ENCODE measurements around the gene C11orf42.

Gene C11orf42, protein sequence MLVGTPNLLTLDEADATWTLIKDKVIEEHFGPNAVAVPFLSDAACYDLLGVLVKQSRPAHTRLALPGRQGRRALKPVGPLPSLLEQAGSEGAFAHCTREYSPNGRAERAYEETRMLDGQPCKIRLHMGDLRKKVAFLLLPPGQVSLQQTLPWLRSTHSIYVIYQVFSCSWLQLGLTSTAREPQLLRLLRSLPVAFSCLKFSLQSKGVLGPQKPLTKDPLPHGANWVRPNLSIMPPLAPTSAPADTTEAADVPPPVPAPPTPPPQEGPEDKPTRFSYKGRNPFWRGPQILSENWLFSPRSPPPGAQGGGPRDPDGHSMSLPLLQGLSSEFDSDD

DNA sequence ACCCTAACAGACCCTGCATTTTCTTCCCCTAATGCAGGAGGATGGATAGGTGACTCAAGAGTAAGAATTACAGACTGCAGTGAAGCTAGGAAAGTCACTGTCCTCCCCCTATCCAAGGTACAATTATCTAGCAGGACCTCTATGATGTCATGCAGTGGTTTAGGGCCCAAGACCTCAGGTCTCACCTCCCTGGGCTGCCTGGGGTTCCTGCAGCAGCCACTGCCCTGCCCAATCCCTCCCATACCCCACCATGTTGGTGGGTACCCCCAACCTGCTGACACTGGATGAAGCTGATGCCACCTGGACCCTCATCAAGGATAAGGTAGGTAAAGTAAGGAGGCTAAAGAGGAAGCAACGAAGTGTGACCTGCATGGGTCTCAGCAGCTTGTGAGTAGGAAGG, at the start of gene C11orf42:
Gene C11orf42, plus strand, starts transcription at position 192 of the 400 bp plus-strand sequence. Its CDS starts 59 bp downstream, at position 251.
- DNase-seq: no peak

DNA sequence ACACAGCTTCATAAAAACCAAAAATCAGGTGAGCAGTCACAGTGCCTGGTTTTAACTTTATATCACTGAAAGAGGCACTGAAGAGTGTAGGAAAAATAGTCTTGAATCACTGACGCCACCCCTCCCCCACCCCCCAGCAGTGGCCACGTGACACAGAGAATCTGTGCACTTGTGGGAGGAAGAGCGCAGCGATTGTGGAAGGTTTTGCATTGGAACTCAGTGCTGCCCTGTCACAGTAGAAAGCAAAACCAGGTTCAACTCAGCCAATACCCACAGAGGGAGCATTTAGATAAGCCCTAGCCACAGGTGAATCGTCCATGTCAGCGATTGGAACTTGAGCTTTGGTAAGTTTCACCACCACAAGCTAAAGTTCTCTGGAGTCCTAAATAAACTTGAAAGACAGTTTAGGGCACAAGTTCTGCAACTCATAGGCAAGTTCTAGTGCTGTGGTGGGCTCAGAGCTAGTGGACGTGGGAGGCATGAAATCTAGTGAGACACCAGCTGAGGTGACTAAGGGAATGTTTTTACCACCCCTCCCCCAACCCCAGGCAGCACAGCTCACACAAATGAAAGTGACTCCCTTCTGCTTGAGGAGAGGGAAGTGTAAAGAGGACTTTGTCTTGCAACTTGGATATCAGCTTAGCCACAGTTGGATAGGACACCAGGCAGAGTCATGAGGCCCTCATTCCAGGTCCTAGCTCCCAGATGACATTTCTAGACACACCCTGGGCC, 48.6 kb upstream of the C11orf42 start:
- no peak for DNase-seq

DNA sequence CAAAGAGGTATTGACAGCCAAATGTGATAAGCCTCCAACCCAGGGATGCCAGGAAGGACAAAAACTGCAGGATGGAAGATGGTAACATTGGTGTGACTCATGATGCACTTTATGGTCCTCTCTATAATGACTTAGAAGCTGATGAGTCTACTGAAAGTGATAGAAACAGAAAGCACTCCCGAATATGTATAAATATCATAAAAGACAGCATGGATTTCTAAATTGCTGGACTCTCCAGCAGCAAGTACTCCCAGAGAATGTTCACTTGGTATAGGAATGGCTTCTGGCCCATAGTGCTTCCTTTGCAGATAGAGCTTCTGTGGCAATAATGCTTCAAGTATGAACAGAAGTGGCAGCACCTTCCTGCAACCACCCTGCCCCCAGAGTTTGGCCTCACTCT, 35.1 kb upstream of the C11orf42 start, which contains the start of gene OR52B2:
Gene OR52B2, minus strand, starts transcription at position 101 of the 400 bp plus-strand sequence. Its CDS starts 0 bp downstream, at position 101.
- DNase-seq: no peak

DNA sequence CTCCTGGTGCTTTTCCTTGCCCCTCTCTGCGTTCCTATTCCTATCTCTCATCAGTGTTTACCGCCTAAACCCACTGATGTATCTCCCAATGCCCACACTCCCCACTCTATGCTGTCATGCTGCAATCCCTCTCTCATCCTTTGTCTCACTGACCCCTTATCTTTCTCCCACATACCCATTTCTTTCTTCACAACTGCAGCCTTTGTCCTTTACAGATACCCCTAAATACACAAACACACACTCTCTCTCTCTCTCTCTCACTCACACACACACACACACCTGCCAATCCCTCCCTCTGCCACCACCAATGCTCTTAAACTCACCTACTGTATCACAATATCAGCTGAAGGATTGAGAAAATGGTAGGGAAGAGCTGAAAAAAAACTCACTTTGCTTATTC, 29.9 kb upstream of the C11orf42 start:
- DNase-seq: no peak

DNA sequence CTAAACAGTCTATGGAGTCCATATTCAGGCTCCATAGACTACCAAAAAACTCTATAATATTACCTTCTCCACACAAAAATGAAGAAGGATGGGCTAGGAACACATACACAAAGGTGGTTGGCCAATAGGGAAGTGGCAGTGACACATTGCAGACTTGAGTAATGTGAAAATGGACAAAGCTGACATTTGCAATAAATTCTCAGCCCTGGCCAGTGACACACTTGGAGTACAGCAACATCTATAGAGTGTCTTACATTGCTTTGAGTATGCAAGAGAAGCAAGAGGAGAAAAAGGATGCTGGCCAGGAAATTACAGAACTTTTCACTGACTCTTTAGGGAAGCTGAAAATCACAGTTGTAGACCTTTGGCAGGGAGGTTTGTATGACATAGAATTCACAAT, 13.6 kb upstream of the C11orf42 start:
- DNase-seq: no peak

DNA sequence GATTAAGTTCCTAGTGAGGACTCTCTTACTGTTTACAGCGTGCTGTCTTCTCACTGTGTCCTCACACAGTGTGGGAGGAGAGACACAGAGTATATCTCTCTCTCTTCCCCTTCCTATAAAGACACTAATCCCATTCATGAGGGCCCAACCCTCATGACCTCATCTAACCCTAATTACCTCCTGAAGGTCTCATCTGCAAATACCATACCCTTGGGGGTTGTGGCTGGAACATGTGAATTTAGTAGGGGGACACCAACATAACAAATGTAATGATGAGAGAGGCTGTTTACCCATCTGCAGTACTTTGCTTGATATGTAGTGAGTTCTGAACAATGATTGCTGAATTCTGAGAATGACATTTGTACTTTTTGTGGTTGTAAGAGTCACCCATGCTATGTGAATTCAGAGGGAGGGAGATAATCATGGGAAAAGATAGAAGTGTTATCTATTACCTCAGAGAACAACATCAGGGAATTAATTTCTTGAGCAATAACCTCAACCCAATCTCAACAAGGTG, 11.2 kb upstream of the C11orf42 start:
- no peak for DNase-seq

DNA sequence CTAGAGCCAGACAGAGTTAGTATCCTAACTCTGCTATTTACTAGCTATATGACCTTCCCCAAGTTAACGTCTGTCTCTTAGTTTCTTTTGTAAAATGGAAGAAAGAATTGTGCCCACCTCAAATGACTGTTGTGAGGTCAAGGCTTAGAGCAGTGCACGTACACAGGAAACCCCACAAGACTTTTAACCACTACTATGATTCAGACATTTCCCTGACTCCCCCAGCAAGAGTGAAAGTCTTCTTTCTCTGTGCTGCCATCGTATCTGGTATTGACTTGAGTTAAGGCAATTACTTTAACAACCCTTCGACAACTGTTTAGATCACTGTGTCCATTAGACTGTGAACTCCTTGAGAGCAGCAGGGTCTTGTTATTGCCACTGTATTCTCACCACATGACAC, 9.0 kb upstream of the C11orf42 start:
- DNase-seq: no peak

DNA sequence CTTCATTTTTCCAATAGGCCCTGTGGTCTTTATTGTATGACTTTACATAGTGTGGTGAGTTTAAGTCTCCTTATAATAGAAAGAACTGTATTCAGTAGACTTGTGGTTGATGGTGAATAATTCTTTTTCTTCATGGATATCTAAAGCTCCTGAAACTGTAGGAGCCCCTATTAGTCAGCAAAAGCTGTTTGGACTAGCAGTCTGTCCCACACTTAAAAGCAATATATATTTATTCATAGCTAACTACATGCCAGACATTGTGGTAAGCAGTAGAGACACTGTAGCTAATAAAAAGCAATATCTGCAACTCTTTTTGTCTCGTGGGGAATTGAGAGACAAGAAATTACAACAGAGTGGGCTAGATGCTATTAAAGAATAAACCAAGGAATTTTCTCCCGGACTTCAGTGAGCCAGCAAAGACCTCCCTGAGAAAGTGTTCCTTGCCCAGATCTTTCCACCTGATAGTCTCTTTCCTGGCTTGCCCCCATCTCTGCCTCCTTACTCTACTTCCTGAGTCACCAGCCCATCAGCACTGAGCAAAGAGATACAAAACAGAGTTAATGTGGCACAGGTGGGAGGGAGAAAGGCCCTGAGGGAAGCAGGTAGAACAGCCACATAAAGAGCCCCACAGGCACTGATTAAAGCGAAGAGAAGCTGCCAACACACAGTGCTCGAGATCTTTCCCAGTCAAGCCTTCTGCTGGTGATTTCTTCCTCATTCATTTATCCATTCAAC, 7.7 kb upstream of the C11orf42 start:
- no peak for DNase-seq

DNA sequence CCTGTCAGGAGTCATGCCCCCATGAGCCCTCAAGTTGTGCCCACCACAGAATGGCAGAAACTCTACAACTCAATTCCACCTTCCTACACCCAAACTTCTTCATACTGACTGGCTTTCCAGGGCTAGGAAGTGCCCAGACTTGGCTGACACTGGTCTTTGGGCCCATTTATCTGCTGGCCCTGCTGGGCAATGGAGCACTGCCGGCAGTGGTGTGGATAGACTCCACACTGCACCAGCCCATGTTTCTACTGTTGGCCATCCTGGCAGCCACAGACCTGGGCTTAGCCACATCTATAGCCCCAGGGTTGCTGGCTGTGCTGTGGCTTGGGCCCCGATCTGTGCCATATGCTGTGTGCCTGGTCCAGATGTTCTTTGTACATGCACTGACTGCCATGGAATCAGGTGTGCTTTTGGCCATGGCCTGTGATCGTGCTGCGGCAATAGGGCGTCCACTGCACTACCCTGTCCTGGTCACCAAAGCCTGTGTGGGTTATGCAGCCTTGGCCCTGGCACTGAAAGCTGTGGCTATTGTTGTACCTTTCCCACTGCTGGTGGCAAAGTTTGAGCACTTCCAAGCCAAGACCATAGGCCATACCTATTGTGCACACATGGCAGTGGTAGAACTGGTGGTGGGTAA, 6.1 kb upstream of the C11orf42 start, which contains the start of gene OR52W1:
Gene OR52W1, plus strand, starts transcription at position 51 of the 637 bp plus-strand sequence. Its CDS starts 0 bp downstream, at position 51.
- no peak for DNase-seq

DNA sequence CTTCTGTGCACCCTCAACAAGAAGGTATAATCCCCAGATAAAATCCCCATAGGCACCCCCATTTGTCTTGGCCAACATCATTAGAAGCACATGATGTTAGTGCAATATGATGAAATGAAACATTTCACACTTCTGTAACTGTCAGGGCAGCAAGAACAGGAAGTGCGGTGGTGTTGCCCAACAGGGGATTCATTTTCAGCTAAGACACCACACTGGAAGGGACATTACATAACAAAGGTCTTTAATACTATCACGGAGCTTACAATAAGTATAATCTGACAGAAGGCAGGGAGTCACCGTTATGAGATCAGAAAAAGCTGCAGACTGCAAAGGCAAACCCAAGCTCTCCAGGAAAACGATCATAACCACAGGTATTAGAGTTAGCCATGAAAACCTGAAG, 4.4 kb upstream of the C11orf42 start:
- DNase-seq: no peak

DNA sequence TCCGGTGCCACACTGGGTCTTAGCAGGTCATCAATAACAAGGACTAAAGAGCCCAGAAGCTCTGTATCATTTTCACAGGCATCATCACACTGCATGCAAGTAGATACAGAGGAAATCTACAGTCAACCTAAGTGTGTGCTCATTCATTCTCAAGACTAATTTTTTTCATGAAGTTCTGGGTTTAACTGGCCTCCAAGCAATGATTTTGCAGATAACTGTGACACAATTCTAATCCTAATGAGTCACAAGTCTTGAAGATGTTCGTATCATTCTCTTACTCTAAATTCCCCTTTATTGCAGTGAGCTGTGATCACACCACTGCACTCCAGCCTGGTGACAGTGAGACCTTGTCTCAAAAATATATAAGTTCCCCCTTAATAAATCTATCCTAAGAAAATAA, 3.9 kb upstream of the C11orf42 start:
- DNase-seq: no peak

DNA sequence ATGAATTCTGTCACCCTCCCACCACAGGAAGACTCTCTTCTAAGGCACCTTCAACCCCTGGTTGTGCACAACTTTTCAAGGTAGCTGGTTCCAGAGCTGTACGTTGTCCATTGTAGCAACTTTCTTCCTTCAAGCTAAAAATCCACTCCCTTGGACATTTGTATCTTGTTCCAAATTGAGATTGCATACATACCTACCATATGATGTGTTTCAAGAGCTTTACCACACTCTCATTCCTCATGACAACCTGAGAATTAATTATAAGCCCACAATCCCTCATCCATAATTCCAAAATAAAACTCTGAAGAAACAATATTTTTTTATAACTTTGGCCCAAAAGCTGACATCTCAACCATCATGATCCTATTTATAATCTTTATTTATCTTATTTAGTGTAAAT, 3.3 kb upstream of the C11orf42 start:
- DNase-seq: no peak

DNA sequence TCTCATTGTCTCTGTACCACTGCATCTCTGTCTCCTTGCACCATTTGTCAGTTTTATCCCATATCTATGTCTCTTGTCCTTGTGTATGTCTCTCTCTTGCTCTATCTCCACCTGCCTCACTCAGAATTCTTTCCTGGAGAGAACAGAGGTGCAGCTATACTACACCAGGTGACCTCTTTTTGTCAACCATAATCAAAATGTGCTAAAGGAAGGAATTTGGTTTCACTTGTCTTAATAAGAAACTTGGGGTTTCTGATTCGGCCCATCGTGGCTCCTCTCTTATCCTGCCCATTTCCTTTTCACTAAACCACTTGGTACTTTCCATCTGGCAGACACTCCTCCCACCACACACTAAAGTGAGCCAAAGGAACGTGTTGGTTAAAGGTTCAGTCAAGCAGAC, 2.0 kb upstream of the C11orf42 start:
- no peak for DNase-seq

DNA sequence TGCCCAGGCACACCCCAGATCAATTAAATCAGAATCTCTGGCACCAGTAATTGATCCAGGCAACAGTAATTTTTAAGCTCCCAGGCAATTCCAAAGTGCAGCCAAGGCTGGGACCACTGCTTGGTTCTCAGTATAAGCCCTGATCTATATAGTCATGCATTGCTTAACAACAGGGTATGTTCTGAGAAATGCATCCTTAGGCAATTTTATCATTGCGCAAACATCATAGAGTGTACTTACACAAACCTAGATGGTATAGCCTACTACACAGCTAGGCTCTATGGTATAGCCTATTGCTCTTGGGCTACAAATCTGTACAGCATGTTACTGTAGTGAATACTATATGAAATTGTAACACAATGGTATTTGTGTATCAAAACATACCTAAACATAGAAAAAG, 651 bp upstream of the C11orf42 start:
- DNase-seq: no peak

DNA sequence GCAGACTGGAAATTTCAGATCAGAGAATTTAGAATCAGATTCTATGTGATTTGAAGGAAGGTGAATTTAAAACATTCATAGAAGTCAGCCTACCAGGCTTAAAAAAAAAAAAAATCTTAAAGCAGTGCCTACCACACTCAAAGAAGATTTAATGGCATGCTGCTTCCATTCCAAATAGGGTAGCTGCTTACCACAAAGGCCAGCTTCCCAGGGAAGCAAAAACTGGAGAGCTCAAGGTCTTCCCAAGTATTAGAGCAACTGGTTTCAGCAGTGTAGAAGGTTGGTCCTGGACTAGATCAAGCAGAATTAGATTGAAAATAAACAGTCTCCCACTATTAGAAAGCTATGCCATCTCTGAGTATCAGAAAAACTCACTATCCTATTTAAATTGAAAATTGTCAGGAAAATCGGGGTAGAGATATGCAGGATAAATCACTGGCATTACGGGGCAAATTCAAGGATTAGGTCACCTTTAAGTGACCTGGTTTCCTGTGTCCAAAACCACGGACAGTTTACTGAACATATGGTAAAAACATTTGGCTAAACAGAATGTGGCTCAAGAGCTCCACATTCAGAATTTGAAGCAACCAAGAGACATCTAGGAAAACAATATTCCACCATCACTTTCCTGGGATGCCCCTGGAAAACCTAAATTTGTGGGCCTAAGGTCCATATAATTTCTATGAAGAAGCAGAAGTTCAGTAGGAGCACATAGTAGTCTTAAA, 1.3 kb downstream of the C11orf42 start:
- no peak for DNase-seq

DNA sequence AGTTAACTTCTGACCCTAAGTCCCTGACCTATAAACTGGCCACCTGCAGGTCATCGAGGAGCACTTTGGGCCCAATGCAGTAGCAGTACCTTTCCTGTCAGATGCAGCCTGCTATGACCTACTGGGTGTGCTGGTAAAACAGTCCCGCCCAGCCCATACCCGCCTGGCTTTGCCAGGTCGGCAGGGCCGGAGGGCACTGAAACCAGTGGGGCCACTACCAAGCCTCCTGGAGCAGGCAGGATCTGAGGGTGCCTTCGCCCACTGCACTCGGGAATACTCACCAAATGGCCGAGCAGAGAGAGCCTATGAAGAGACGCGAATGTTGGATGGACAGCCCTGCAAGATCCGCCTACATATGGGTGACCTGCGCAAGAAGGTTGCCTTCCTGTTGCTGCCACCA, 4.4 kb downstream of the C11orf42 start:
- DNase-seq: no peak

DNA sequence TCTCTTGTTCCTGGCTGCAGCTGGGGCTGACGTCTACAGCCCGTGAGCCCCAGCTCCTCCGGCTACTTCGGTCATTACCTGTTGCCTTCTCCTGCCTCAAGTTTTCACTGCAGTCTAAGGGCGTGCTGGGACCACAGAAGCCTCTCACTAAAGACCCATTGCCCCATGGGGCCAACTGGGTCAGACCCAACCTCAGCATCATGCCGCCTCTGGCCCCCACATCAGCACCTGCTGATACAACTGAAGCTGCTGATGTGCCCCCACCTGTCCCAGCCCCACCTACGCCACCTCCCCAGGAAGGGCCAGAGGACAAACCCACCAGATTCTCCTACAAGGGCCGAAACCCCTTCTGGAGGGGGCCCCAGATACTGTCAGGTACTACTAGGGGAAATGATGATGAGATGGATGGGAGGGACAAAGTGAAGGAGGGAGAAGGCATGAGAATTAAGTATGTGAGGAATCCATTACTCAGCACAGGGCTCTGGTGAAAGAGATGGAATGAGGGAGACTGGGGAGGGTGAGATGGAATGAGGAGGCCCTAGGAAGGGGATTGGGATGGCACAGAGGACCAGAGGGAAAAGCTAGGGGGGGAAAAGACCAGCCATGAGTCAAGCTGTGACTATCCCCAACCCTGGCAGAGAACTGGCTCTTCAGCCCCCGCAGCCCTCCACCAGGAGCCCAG, 5.1 kb downstream of the C11orf42 start:
- DNase-seq: no peak

DNA sequence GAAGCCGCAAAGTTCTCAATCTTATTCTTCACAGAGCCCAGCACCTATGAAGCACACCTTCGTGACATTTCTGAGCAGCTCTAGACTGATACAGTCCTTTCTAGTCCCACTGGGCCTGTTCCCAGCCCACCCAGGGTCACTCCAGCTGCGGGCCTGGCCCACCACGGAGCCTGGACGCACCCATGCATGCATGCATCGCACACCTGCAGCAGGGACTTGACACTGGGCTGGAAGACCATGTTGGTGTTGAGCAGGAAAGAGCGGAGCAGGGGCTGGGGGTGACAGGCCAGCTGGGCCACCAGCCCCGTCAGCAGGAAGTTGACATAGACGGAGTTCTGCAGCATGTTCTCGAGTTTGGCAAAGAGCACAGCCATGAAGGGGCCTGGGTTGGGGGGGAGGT, 9.2 kb downstream of the C11orf42 start:
- DNase-seq: no peak

DNA sequence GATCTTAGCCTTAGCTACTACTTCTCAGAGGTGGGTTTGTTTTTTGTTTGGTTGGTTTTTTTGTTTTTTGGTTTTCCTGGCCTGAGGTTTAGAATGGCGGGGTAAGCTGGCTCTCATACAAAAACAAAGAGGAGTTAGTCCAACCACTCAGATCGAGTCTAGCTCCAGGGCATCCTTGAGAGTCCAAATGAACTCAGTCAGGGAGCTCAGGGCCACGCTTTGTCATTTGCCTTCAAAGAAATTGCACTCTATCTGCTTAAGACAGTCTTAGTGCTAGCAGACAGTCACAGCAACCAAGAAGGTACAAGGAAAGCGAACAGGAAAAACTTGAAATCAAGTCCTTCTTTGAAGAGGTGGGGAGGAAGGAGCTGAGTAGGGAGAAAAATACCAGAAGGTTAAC, 11.1 kb downstream of the C11orf42 start:
- no peak for DNase-seq

DNA sequence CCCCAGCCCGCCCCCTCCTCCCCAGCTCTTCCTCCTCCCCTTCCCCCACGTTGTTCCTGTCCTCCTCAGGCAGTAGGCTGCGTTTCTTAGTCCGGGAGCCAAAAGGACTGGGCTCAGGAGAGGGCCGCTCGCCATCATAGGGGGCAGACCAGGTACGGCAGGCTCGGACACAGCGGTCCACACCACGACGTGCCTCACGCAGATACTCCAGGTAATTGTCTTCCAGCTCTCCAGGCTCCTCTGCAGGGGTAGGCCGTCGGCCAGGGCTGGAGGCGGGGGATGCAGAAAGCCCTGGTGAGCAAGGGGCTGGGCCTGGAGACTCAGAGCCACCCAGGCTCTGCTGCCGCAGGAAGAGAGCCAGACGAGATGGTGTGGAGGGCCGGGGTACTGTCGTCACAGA, 12.4 kb downstream of the C11orf42 start:
- no peak for DNase-seq

DNA sequence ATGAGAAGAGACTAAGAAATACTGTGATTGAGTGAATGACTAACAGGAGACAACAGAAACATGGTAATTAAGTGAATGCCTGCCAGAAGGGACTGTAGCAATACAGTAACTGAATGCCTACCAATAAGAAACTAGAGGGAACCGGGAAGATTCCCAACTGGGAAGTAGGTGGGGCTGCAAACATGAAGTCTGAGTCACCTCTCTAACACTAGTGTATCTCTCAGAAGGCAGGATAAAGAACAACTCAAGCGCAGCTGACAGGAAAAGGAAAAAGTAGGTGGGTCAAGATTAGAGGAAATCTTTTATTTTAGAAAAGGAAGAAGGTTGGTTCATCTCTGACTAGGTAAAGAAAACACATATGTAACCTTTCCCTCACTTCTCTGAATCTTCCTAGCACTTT, 14.0 kb downstream of the C11orf42 start:
- no peak for DNase-seq

DNA sequence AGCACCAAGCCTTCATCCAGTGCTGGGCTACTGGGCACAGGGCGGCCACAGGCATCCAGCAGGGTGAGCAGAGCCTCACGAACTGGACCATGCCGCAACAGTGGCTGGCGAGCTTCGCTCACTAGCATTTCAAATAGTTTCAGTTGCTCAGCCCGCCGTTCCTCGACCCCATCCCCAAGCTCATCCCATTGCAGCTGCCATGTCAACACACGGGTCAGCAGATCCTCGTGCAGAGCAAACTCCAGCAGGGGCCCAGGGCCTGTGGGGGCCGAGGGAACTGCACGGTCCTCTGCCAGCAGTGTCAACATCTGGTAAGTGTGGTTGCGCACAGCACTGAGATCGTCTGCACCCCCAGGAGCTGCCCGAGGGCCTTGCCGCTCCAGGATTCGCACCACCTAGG, 18.5 kb downstream of the C11orf42 start:
- DNase-seq: no peak

Data from activated CD4-positive, alpha-beta T cell treated with anti-CD3 and anti-CD28 coated beads for 4 hours (primary cell).